Right kidney (tissue), 1 donor: ENCODE measurements around the gene KCMF1.

Experiments used
- DNase-seq: peaks from one replicate; pipeline ENCODE4 v3.0.0-alpha.2; 2016

KCMF1 gene

GRCh38 chr2:85078536-85078935 is 107.6 kb downstream of the KCMF1 start:
- DNase-seq = no peak

GRCh38 chr2:85083092-85083491 is 112.1 kb downstream of the KCMF1 start:
- no peak for DNase-seq

GRCh38 chr2:85085563-85085962 is 114.6 kb downstream of the KCMF1 start:
- DNase-seq = no peak

- no peak for DNase-seq
Measured at GRCh38 chr2:85087541-85087940, 116.6 kb downstream of the KCMF1 start.

GRCh38 chr2:85088921-85089320 is 118.0 kb downstream of the KCMF1 start:
- DNase-seq = no peak

- no peak for DNase-seq
Measured at GRCh38 chr2:85089585-85089984, 118.6 kb downstream of the KCMF1 start.

- DNase-seq = no peak
Measured at GRCh38 chr2:85091838-85092237, 120.9 kb downstream of the KCMF1 start.

GRCh38 chr2:85095094-85095493 is 124.1 kb downstream of the KCMF1 start:
- no peak for DNase-seq

GRCh38 chr2:85096616-85097015 is 125.7 kb downstream of the KCMF1 start:
- no peak for DNase-seq

- DNase-seq = no peak
Measured at GRCh38 chr2:85104228-85104627, 133.3 kb downstream of the KCMF1 start.

- DNase-seq = no peak
Measured at GRCh38 chr2:85106489-85107180, 135.7 kb downstream of the KCMF1 start.
